HUES6 (cell line): ENCODE results near the gene IER5.

Experiments used
- H3K27ac ChIP-seq: 2 replicates; pipeline ENCODE4 v1.7.0; 2013; ENCODE audit warnings: low read depth, mild to moderate bottlenecking, low read length, inconsistent platforms
- H3K27me3 ChIP-seq: 2 replicates; pipeline ENCODE4 v1.6.1; 2013; ENCODE audit warnings: low read length; ENCODE audit not compliant: control insufficient read depth, insufficient read depth
- H3K36me3 ChIP-seq: 2 replicates; pipeline ENCODE4 v1.6.1; 2013; ENCODE audit warnings: low read length; ENCODE audit not compliant: control insufficient read depth, insufficient read depth
- H3K4me1 ChIP-seq: 2 replicates; pipeline ENCODE4 v1.6.1; 2013; ENCODE audit warnings: low read length; ENCODE audit not compliant: control insufficient read depth, insufficient read depth
- H3K4me3 ChIP-seq: 2 replicates; pipeline ENCODE4 v1.5.1; 2013; ENCODE audit warnings: low read depth, low read length
- H3K9ac ChIP-seq: one replicate; pipeline ENCODE4 v1.6.1; 2013; ENCODE audit warnings: mild to moderate bottlenecking, low read length
- H3K9me3 ChIP-seq: 2 replicates; pipeline ENCODE4 v1.6.1; 2013; ENCODE audit warnings: low read depth, low read length; ENCODE audit not compliant: control insufficient read depth, insufficient read depth

Gene IER5

DNA sequence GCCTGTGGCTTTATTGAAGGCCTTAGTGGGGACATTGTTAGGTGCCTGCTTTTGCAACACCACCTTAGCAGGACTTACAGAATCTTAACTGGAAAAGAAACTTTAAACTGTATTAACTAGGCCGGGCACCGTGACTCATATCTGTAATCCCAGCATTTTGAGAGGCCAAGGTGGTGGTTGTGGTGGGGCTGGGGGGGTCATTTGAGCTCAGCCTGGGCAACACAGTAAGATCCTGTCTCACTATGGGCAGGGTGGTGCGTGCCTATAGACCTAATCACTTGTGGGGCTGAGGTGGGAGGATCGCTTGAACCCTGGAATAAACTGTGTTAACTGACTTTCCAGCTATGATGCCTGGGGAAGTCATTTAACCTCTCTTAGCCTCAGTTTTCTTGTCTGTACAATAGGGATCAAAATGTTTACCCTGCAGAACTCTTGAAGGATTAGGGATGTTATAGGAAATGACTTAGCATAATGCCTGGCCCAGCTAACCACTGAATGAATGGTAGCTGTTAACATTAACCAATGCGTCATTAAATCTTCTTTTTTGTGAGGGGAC lies 39.5 kb downstream of the IER5 start:
- no peaks in the 10 kb centered on the region for H3K27me3 ChIP-seq
- H3K27ac ChIP-seq = no peak overlapping the region
- no peaks in the 10 kb centered on the region for H3K36me3 ChIP-seq
- H3K4me1 ChIP-seq = peaks cover 43% of the 10 kb centered on the region
- H3K4me3 ChIP-seq = no peak overlapping the region
- H3K9me3 ChIP-seq = no peaks in the 10 kb centered on the region
- H3K9ac ChIP-seq = no peak overlapping the region

DNA sequence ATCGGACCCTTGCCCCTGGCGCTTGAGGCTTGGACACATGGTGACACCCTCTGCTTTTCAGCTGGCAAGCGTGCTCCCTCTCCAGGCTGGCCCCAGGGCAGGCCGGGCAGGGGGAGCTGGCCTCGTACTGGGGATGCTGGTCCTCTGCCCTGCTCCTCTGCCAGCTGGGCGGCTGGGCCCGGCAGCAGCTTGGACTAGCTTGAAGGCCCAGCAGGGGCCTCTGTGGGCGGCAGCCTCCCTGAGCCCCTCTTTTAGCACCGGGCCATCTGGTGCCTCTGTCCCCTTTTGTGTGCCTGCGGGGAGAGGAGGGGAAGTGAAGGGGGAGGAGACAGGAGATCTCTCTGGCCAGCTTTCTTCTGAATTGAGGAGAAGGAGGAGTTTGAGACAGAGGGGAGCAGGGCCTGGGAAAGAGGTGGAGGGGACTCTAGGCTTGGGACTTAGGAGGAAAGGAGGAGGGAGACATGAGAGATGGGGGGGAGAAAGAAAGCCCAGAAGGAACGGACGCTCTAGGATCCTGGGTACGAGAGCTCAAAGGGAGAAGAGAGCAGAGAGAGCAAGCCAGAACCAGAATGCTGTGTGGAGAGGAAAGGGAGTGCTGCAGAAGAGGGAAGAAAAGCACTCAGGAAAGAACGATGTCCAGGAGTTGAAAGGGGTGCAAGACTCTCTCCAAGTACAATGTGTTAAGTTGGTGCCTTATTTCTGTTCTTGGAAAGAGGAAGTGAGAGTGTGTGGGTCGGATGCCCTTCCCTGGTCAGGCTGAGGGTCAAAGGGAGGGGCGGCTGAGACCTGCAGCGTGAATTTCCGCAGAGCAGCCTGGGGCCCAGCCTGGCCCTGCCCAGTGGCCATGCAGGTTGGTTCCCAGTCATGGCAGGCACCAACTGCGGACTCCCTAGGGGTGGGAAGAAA lies 40.3 kb downstream of the IER5 start:
- no peak overlapping the region for H3K27ac ChIP-seq
- H3K9me3 ChIP-seq = no peaks in the 10 kb centered on the region
- H3K9ac ChIP-seq = peak overlapping the region; percentile 31
- H3K4me3 ChIP-seq = no peak overlapping the region
- H3K27me3 ChIP-seq = no peaks in the 10 kb centered on the region
- peaks cover 52% of the 10 kb centered on the region for H3K4me1 ChIP-seq
- H3K36me3 ChIP-seq = no peaks in the 10 kb centered on the region

DNA sequence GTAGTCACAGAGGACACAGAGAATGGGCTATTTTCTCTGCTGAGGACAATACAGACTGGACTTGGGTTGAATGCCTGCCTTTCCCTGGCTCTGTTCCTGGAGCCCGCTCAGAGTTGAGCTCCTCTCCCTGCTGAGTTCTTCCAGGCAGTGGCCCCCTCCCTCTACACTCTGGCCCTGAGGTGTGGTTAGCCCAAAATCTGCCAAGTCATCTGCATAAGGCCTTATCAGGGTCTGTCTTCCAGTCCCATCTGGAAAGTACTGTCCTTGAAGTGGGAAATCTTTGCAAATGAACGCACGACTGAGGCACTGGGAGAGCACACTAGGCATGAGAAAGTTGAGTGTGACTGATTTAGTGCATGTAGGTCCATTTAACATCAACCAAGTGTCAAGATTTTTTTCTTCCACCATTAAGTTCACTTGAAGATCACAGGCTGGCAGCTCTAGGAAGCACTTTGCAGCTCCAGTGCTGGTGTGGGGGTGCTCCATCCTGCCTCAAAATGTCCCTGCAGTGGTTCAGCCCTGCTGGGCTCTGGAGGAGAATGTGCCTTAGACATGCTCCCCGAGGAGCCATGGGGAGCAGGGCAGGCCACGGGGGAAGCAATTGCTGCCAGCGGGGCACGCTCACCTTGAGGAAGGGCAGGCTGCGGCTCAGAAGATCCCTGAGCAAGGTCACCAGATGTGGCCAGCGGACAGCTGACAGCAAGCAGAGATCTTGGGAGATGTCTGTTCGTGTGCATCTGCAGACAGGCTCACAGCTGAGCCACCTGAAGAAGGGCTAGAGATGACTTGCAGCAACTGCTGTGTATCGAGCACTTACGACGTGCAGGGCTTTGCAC lies 41.5 kb downstream of the IER5 start:
- H3K9ac ChIP-seq = no peak overlapping the region
- no peak overlapping the region for H3K27ac ChIP-seq
- no peaks in the 10 kb centered on the region for H3K9me3 ChIP-seq
- H3K27me3 ChIP-seq = no peaks in the 10 kb centered on the region
- H3K36me3 ChIP-seq = no peaks in the 10 kb centered on the region
- H3K4me3 ChIP-seq = no peak overlapping the region
- H3K4me1 ChIP-seq = peaks cover 57% of the 10 kb centered on the region

DNA sequence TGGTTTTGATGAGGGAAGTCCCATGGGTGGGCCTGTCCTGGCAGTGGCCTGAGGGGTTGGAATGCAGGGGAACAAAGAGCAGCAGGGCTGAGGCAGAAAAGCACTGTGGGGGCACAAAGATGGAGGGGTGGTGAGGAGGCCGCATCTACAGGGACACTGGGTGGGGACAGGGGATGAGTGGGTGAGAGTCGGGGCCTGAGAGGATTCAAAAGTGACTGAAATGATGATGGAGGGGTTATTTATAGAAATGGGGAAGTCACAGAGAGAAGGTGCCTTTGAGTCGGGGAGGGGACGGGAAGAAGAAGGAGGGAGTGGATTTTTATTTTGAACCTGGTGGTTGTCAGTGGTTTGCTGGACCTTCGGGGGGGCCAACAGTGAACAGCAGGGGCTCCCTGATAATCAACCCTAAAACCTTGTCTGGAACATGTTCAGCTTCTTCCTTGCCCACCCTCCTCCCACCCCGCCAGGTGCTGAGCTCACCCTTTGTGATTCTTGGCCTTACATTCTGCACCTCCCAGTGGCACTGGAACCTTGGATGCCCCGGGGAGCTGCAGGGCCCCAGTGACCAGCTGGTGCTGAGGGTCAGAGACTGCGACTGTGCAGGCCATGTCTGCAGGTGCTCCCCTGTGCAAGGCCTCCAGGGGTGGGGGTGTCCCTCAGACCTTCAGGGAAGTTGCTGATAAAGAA lies 42.9 kb downstream of the IER5 start:
- Histone ChIP-seq H3K4me3 (no peak overlapping the region), H3K27ac (no peak overlapping the region), H3K27me3 (no peaks in the 10 kb centered on the region), H3K4me1 (peaks cover 66% of the 10 kb centered on the region), H3K9ac (no peak overlapping the region), H3K9me3 (no peaks in the 10 kb centered on the region), H3K36me3 (no peaks in the 10 kb centered on the region)

DNA sequence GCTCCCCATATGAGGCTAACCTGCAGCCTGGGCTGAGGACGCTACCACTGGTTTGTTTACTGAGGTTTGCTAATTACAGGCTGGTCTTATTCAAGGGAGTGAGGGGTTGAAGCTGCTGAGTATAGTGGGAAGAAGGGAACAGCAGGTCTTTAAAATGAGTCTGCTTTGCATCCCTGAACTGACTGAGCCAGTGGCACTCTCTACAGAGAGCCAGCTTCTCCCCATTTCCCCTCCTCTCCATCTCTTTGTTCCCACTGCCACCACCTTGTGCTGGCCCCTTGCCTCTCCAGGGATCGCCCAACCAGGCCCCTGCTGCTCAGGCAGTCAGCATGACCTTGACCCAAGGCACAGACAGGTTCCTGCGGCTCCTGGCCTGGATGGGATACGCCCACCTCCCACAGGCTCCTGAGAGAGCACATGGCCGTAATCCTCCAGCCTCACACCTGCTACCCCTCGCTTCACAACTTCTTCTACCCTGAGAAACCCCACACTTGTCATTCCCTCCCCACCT lies 45.0 kb downstream of the IER5 start:
- H3K27me3 ChIP-seq = no peaks in the 10 kb centered on the region
- no peaks in the 10 kb centered on the region for H3K36me3 ChIP-seq
- no peak overlapping the region for H3K27ac ChIP-seq
- no peak overlapping the region for H3K9ac ChIP-seq
- H3K4me3 ChIP-seq = no peak overlapping the region
- no peaks in the 10 kb centered on the region for H3K9me3 ChIP-seq
- peaks cover 52% of the 10 kb centered on the region for H3K4me1 ChIP-seq

DNA sequence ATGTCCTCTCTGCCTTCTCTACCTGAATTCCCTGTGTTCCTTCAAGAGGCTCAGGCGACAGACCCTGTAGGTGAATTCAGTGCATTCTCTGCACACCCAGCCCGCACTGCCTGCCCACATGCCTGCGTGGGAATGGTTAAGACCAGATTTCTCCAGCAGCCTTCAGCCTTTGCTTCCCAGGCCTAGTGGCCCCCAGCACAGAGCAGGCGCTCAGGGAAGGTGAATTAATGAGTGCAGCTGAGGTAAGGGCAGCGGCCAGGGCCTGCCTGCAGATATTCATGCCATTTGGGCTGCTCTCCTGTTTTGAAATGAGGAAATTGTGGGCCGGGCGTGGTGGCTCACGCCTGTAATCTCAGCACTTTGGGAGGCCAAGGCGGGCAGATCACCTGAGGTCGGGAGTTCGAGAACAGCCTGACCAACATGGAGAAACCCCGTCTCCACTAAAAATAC lies 45.5 kb downstream of the IER5 start:
- Histone ChIP-seq H3K4me3 (no peak overlapping the region), H3K27me3 (no peaks in the 10 kb centered on the region), H3K9me3 (no peaks in the 10 kb centered on the region), H3K27ac (no peak overlapping the region), H3K4me1 (peaks cover 47% of the 10 kb centered on the region), H3K36me3 (no peaks in the 10 kb centered on the region), H3K9ac (no peak overlapping the region)

DNA sequence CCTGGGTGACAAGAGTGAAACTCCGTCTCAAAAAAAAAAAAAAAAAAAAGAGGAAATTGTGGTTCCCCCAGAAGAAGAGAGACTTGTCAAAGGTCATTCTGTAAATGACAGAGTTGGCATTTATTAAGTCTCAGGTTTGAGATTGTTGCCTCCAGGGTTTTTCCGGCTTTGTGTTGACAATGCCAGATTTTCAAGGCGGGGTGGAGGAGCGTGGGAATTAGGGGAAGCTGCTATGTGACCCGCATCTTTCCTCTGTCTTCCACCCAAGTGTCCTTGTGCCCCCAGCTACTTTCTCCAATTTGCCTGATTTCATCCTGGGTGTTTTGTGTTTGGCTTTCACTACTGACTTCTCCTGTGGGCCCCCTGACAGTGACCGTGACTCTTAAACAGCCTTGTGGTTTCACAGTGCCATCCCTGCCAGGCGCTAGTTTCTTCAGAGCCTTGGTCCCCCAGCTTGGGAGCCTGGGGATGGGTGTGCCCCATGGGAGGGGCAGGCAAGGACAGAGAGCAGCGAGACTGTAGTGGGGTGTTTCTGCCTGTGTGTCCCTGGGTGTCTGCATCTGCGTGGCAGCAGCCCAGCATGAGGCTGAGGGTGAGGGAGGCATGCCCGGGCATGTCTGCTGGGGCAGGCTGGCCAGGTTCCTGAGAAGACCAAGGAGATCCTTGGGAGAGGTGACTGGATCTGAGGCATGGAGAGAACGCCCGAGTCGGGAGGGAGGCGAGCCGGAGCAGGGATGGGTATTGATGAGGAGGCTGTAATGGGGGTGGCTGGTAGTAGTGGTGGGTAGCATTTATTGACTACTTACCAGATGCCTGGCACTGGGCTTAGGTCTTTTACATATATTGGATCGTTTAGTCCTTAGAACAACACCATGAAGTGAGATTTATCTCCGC lies 46.3 kb downstream of the IER5 start:
- Histone ChIP-seq H3K36me3 (no peaks in the 10 kb centered on the region), H3K27ac (peak overlapping the region; percentile 67), H3K27me3 (no peaks in the 10 kb centered on the region; the same call in 1 of the 2 replicates), H3K9me3 (no peaks in the 10 kb centered on the region), H3K4me1 (peaks cover 39% of the 10 kb centered on the region), H3K4me3 (no peak overlapping the region), H3K9ac (peak overlapping the region; percentile 71)

DNA sequence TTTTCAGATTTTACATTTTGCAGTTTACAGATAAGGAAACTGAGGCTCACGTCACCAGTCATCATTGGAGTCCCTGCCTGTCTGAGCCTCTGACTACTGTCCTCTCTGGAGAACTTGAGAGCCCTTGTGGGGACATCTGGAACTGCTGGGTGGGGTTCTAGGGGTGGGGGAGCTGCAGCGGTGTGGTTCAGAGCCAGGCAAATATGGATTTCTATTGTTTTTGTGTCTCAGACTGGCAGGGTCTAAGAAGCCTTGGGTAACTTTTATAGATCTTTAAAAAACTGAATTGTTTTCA lies 46.9 kb downstream of the IER5 start:
- H3K27me3 ChIP-seq = no peaks in the 10 kb centered on the region; the same call in 1 of the 2 replicates
- H3K4me1 ChIP-seq = peaks cover 33% of the 10 kb centered on the region
- no peak overlapping the region for H3K4me3 ChIP-seq
- H3K9me3 ChIP-seq = no peaks in the 10 kb centered on the region
- no peak overlapping the region for H3K27ac ChIP-seq
- no peaks in the 10 kb centered on the region for H3K36me3 ChIP-seq
- H3K9ac ChIP-seq = peak overlapping the region; percentile 71

DNA sequence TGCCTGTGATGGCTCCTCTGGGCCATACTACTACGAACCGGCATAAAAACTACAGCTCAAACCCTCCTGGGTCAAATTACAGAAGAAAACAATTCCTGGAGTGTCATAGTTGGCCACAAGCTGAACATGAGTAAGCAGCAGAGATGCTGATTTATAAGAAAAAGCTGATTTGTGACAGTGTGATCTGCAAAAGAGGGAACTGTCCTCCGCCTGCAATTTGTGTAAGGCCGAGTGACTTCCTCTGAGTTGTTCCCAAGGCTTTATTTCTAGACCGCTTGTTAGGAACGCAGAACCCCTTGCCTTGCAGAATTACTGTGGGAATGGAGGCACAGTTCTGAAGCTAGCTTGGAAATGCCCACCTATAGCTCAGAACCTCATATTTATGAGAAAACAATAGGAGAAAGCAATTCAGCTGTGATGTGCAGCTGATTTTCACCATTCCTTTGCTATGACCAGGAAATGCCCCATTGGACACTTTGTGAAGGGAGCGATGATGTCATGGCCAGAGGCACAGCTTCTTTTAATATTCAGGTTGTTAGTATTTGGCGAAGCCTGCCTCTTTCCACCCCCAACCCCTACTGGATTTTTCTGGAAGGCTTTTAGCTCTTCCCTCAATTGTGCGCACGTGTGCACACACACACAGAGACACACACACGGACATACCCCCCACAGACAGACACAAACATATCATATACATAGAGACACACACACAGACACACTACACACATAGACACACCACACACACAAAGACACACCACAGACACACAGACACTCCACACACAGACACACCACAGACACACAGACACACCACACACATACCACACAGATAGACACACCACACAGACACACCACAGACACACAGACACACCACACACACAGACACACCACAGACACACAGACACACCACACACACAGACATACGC lies 47.6 kb downstream of the IER5 start:
- Histone ChIP-seq H3K4me1 (peaks cover 30% of the 10 kb centered on the region), H3K4me3 (no peak overlapping the region), H3K36me3 (no peaks in the 10 kb centered on the region), H3K9me3 (no peaks in the 10 kb centered on the region), H3K9ac (no peak overlapping the region), H3K27ac (no peak overlapping the region), H3K27me3 (no peaks in the 10 kb centered on the region; the same call in 1 of the 2 replicates)
